Keratinocyte (primary cell): ENCODE data around the gene EPB41L4B. TPM values are rescaled to one million over a fixed set of nuclear protein-coding genes. Genes with fewer than 3 reads are reported as not detected.

Experiments used
- DNase-seq: peaks from one replicate; pipeline ENCODE4 v3.0.0-alpha.2; 2011; ENCODE audit warnings: low read depth, missing footprints, low spot score
- FAIRE-seq: peaks from 2 replicates; lab custom pipeline; 2011; peaks lifted over from hg19 to GRCh38; lab: Jason Lieb, UNC
- H2AFZ ChIP-seq: 2 replicates; pipeline ENCODE4 v1.6.0; 2012; ENCODE audit warnings: low read length, control low read depth, inconsistent platforms; ENCODE audit not compliant: control insufficient read depth
- H3K27ac ChIP-seq: 2 replicates; pipeline ENCODE4 v1.5.1; 2011; ENCODE audit warnings: low read length; ENCODE audit not compliant: control insufficient read depth, insufficient read depth
- H3K27me3 ChIP-seq: 3 replicates; pipeline ENCODE4 v1.6.0; 2011; ENCODE audit warnings: low read length; ENCODE audit not compliant: control insufficient read depth, insufficient read depth; ENCODE audit errors: extremely low read depth
- H3K36me3 ChIP-seq, 2 experiments: 2 replicates in 1 of 2; 3 replicates in 1 of 2; pipeline ENCODE4 v1.5.1; 2011; ENCODE audit warnings: low read length in 2 of 2, mild to moderate bottlenecking in 1 of 2; ENCODE audit not compliant: control insufficient read depth in 2 of 2, insufficient read depth in 2 of 2; ENCODE audit errors: extremely low read depth in 1 of 2
- H3K4me1 ChIP-seq: 3 replicates; pipeline ENCODE4 v1.5.1; 2011; ENCODE audit warnings: low read length; ENCODE audit not compliant: control insufficient read depth, insufficient read depth; ENCODE audit errors: extremely low read depth
- H3K4me2 ChIP-seq: 3 replicates; pipeline ENCODE4 v1.6.0; 2011; ENCODE audit warnings: low read depth, low read length; ENCODE audit not compliant: control insufficient read depth, insufficient read depth; ENCODE audit errors: extremely low read depth
- H3K4me3 ChIP-seq, 3 experiments: fragments of 200-600 bp in 1 of 3; sonication (generic) in 1 of 3; 2 replicates in 2 of 3; 3 replicates in 1 of 3; pipeline ENCODE4 v1.5.1; 2011 to 2016; ENCODE audit warnings: low read length in 3 of 3, mild to moderate bottlenecking in 3 of 3, control low read depth in 2 of 3, inconsistent platforms in 1 of 3, low read depth in 1 of 3, mixed read lengths in 1 of 3, mixed run types in 1 of 3, moderate library complexity in 1 of 3; ENCODE audit not compliant: control insufficient read depth in 2 of 3, insufficient read depth in 2 of 3; ENCODE audit errors: extremely low read depth in 1 of 3
- H3K79me2 ChIP-seq: 2 replicates; pipeline ENCODE4 v1.6.0; 2012; ENCODE audit warnings: low read length; ENCODE audit not compliant: control insufficient read depth, insufficient read depth
- H3K9ac ChIP-seq: 3 replicates; pipeline ENCODE4 v1.6.0; 2011; ENCODE audit warnings: low read length; ENCODE audit not compliant: control insufficient read depth, insufficient read depth; ENCODE audit errors: extremely low read depth
- H3K9me1 ChIP-seq: 3 replicates; pipeline ENCODE4 v1.6.0; 2011; ENCODE audit warnings: low read length; ENCODE audit not compliant: control insufficient read depth, insufficient read depth; ENCODE audit errors: extremely low read depth
- H3K9me3 ChIP-seq: 2 replicates; pipeline ENCODE4 v1.5.1; 2012; ENCODE audit warnings: low read depth, low read length; ENCODE audit not compliant: control insufficient read depth
- H4K20me1 ChIP-seq: 3 replicates; pipeline ENCODE4 v1.6.0; 2011; ENCODE audit warnings: low read length; ENCODE audit not compliant: control insufficient read depth, insufficient read depth; ENCODE audit errors: extremely low read depth
- CTCF ChIP-seq, 3 experiments: IDR thresholded peaks in 1 of 3; conservative IDR thresholded peaks in 1 of 3; optimal IDR thresholded peaks in 1 of 3; 2 replicates in 2 of 3; 3 replicates in 1 of 3; pipeline versions ENCODE3 to v1.5.1; 2011; ENCODE audit warnings: low read length in 3 of 3, mild to moderate bottlenecking in 3 of 3, moderate library complexity in 2 of 3, control low read depth in 1 of 3, inconsistent platforms in 1 of 3; ENCODE audit not compliant: insufficient read depth in 2 of 3; ENCODE audit errors: extremely low read depth in 1 of 3
- EZH2 ChIP-seq: IDR thresholded peaks from one replicate; pipeline ENCODE4 v1.6.1; 2012; ENCODE audit warnings: inconsistent platforms, mild to moderate bottlenecking, low read length, moderate library complexity
- dilution Hi-C: fragments of 300-500 bp; cut with MboI; formaldehyde crosslinking; loops from one replicate; pipeline ENCODE4 v1.7.0; 2020; ENCODE audit warnings: low sequenced_read_pairs; ENCODE audit not compliant: extremely low pct_ligation_motif_present
- polyA plus RNA-seq, 5 experiments: library from polyadenylated mRNA; depleted of rRNA in 3 of 5; stranded (reverse) in 3 of 5; stranded (forward) in 1 of 5; unstranded in 1 of 5; fragments of >200 nt; gene quantifications; 1 replicate in 1 of 5; 2 replicates in 3 of 5; 3 replicates in 1 of 5; pipeline versions ENCODE4 v1.2.1 to v1.2.3, GENCODE V29; 2011 to 2012; ENCODE audit warnings: missing spikeins in 2 of 5, low read depth in 1 of 5, low replicate concordance in 1 of 5

Gene EPB41L4B
- polyA plus RNA-seq, 1 donor (not counting 4 experiments of a cell fraction or from before 2014, with no cell fraction given) = 13.7 TPM

GRCh38 chr9:109289931-109290330, 30.9 kb downstream of the EPB41L4B start:
- peaks cover 4% of the 10 kb centered on the region for H3K4me1 ChIP-seq
- H3K4me3 ChIP-seq = no peak overlapping the region
- H3K9me3 ChIP-seq = no peaks in the 10 kb centered on the region
- TF ChIP-seq CTCF (optimal IDR thresholded peaks at IDR 0.05 in 1 of 3, IDR thresholded peaks at IDR 0.05 in 1 of 3, conservative IDR thresholded peaks at IDR 0.05 in 1 of 3; ENCODE audit: extremely low read depth in 1 of 3, insufficient read depth in 2 of 3, low read length in 3 of 3) (no peak), EZH2 (no peak)
- H3K9ac ChIP-seq = no peak overlapping the region
- H3K27ac ChIP-seq = no peak overlapping the region
- dilution Hi-C loops = no loop called here
- no peaks in the 10 kb centered on the region for H3K79me2 ChIP-seq
- H4K20me1 ChIP-seq = peaks cover 5% of the 10 kb centered on the region
- DNase-seq (no peak), FAIRE-seq (no peak)
- no peaks in the 10 kb centered on the region for H3K9me1 ChIP-seq
- no peaks in the 10 kb centered on the region for H3K27me3 ChIP-seq
- H3K36me3 ChIP-seq = no peaks in the 10 kb centered on the region
- no peak overlapping the region for H3K4me2 ChIP-seq
- no peak overlapping the region for H2AFZ ChIP-seq

- Histone ChIP-seq H3K27ac (no peak overlapping the region), H2AFZ (no peak overlapping the region), H3K27me3 (no peaks in the 10 kb centered on the region), H3K36me3 (no peaks in the 10 kb centered on the region), H3K4me3 (no peak overlapping the region), H4K20me1 (peaks cover 5% of the 10 kb centered on the region), H3K9me3 (no peaks in the 10 kb centered on the region), H3K4me1 (peaks cover 4% of the 10 kb centered on the region), H3K79me2 (no peaks in the 10 kb centered on the region), H3K9me1 (no peaks in the 10 kb centered on the region), H3K9ac (no peak overlapping the region), H3K4me2 (no peak overlapping the region)
- TF ChIP-seq CTCF (optimal IDR thresholded peaks at IDR 0.05 in 1 of 3, IDR thresholded peaks at IDR 0.05 in 1 of 3, conservative IDR thresholded peaks at IDR 0.05 in 1 of 3; ENCODE audit: extremely low read depth in 1 of 3, insufficient read depth in 2 of 3, low read length in 3 of 3) (no peak), EZH2 (no peak)
- no peak for FAIRE-seq
- DNase-seq = no peak
- dilution Hi-C loops = no loop called here
These were observed 31.7 kb downstream of the EPB41L4B start for GRCh38 chr9:109289186-109289585.
